ENCODE measurements around the gene HDAC4. TPM values are rescaled to one million over a fixed set of nuclear protein-coding genes. Genes with fewer than 3 reads are reported as not detected.

Gene HDAC4
- total RNA-seq, 1 donor = 20.3 TPM

GRCh38 chr2:239236043-239236807 is 164.6 kb downstream of the HDAC4 start:
- no peak for DNase-seq (ENCODE audit: low read depth)
- no peak overlapping the region for H3K4me3 ChIP-seq (ENCODE audit: low read depth, low read length)
- no peak for TF ChIP-seq CTCF (IDR thresholded peaks at IDR 0.05; ENCODE audit: insufficient read depth, low read depth, low read length)

GRCh38 chr2:239235311-239235710 is 165.5 kb downstream of the HDAC4 start:
- no peak for DNase-seq (ENCODE audit: low read depth)
- no peak for TF ChIP-seq CTCF (IDR thresholded peaks at IDR 0.05; ENCODE audit: insufficient read depth, low read depth, low read length)
- no peak overlapping the region for H3K4me3 ChIP-seq (ENCODE audit: low read depth, low read length)

GRCh38 chr2:239234191-239235175 is 166.3 kb downstream of the HDAC4 start:
- DNase-seq (ENCODE audit: low read depth) = no peak
- no peak for TF ChIP-seq CTCF (IDR thresholded peaks at IDR 0.05; ENCODE audit: insufficient read depth, low read depth, low read length)
- H3K4me3 ChIP-seq (ENCODE audit: low read depth, low read length) = no peak overlapping the region

- DNase-seq (ENCODE audit: low read depth) = no peak
- no peak for TF ChIP-seq CTCF (IDR thresholded peaks at IDR 0.05; ENCODE audit: insufficient read depth, low read depth, low read length)
- no peak overlapping the region for H3K4me3 ChIP-seq (ENCODE audit: low read depth, low read length)
These were observed 167.2 kb downstream of the HDAC4 start for GRCh38 chr2:239233576-239233975.

- TF ChIP-seq CTCF (IDR thresholded peaks at IDR 0.05; ENCODE audit: insufficient read depth, low read depth, low read length) = no peak
- H3K4me3 ChIP-seq (ENCODE audit: low read depth, low read length) = no peak overlapping the region
- DNase-seq (ENCODE audit: low read depth) = no peak
These were observed 168.6 kb downstream of the HDAC4 start for GRCh38 chr2:239232195-239232578.

GRCh38 chr2:239231231-239232194 is 169.3 kb downstream of the HDAC4 start:
- no peak for DNase-seq (ENCODE audit: low read depth)
- no peak overlapping the region for H3K4me3 ChIP-seq (ENCODE audit: low read depth, low read length)
- TF ChIP-seq CTCF (IDR thresholded peaks at IDR 0.05; ENCODE audit: insufficient read depth, low read depth, low read length) = no peak

All from fibroblast of villous mesenchyme (primary cell).